OCI-LY7 (cell line): ENCODE measurements around the gene PKN2. TPM values are rescaled to one million over a fixed set of nuclear protein-coding genes. Genes with fewer than 3 reads are reported as not detected.

Experiments used
- BruUV-seq: library from RNA; stranded (reverse); fragments of 400-500 nt; replicated peaks from 2 replicates; lab custom pipeline; 2021; lab: Mats Ljungman, UMichigan
- CTCF ChIA-PET: fragments of 300-600 bp; sonication (Branson Sonifier 250); formaldehyde crosslinking; loops from one replicate; lab custom pipeline; 2022; ENCODE audit warnings: antibody characterized with exemption; ENCODE audit not compliant: unreplicated experiment; lab: Charles Lee
- POLR2A ChIA-PET: fragments of 300-600 bp; sonication (Branson Sonifier 250); formaldehyde crosslinking; loops from one replicate; lab custom pipeline; 2022; ENCODE audit warnings: antibody characterized with exemption; lab: Charles Lee
- DNase-seq: peaks from one replicate; pipeline ENCODE4 v3.0.0-alpha.2; 2015; ENCODE audit warnings: low spot score
- H2AFZ ChIP-seq: fragments of 200-600 bp; sonication (generic), shearing (Covaris generic); 2 replicates; pipeline ENCODE4 v1.6.1; 2014; ENCODE audit warnings: mild to moderate bottlenecking, antibody characterized with exemption, low read length, moderate library complexity
- H3K27ac ChIP-seq: fragments of 200-600 bp; sonication (generic); 2 replicates; pipeline ENCODE4 v1.5.1; 2014; ENCODE audit warnings: mixed run types, low read depth, mild to moderate bottlenecking, moderate library complexity, low read length, inconsistent platforms; ENCODE audit not compliant: poor library complexity, severe bottlenecking
- H3K36me3 ChIP-seq: fragments of 200-600 bp; sonication (generic); 2 replicates; pipeline ENCODE4 v1.6.1; 2014; ENCODE audit warnings: mild to moderate bottlenecking, antibody characterized with exemption, low read length, moderate library complexity, mixed read lengths; ENCODE audit not compliant: insufficient read depth
- H3K4me1 ChIP-seq: fragments of 200-600 bp; sonication (generic); 2 replicates; pipeline ENCODE4 v1.5.1; 2014; ENCODE audit warnings: mild to moderate bottlenecking, low read length; ENCODE audit not compliant: insufficient read depth, poor library complexity, severe bottlenecking
- H3K4me2 ChIP-seq: fragments of 200-600 bp; sonication (generic); 2 replicates; pipeline ENCODE4 v1.6.1; 2014; ENCODE audit warnings: mild to moderate bottlenecking, low read length
- H3K4me3 ChIP-seq: fragments of 200-600 bp; sonication (generic); 2 replicates; pipeline ENCODE4 v1.5.1; 2014; ENCODE audit warnings: mild to moderate bottlenecking, low read depth, low read length; ENCODE audit not compliant: poor library complexity, severe bottlenecking
- H3K79me2 ChIP-seq: fragments of 200-600 bp; sonication (generic); 2 replicates; pipeline ENCODE4 v1.6.1; 2016; ENCODE audit warnings: low read depth, mild to moderate bottlenecking, low read length, moderate library complexity, mixed read lengths; ENCODE audit not compliant: insufficient read depth
- H3K9me2 ChIP-seq: fragments of 200-600 bp; sonication (generic); 2 replicates; pipeline ENCODE4 v1.6.1; 2016; ENCODE audit warnings: mild to moderate bottlenecking, low read length, mixed read lengths; ENCODE audit not compliant: insufficient read depth
- H3K9me3 ChIP-seq: fragments of 200-600 bp; sonication (generic); 2 replicates; pipeline ENCODE4 v1.6.1; 2014; ENCODE audit warnings: mild to moderate bottlenecking, mixed run types, low read length, mixed read lengths
- H4K20me1 ChIP-seq: fragments of 200-600 bp; sonication (generic); 2 replicates; pipeline ENCODE4 v1.6.1; 2014; ENCODE audit warnings: mild to moderate bottlenecking, antibody characterized with exemption, low read length, moderate library complexity, mixed read lengths; ENCODE audit not compliant: insufficient read depth
- CTCF ChIP-seq: fragments of 200-600 bp; sonication (generic); conservative IDR thresholded peaks from 2 replicates; pipeline ENCODE4 v1.5.1; 2014; ENCODE audit warnings: mild to moderate bottlenecking, antibody characterized with exemption, low read length, moderate library complexity, mixed read lengths
- EZH2phosphoT487 ChIP-seq: fragments of 200-600 bp; sonication (generic); IDR thresholded peaks from 2 replicates; pipeline ENCODE4 v1.6.1; 2018; ENCODE audit warnings: low read depth, borderline replicate concordance, mild to moderate bottlenecking, mixed run types, antibody characterized with exemption, low read length, moderate library complexity, mixed read lengths
- intact Hi-C: fragments of 100-400 bp; cut with micrococcal nuclease; formaldehyde crosslinking; loops from one replicate; pipeline ENCODE4 v1.10.0; 2022; ENCODE audit not compliant: unreplicated experiment
- total RNA-seq, 2 experiments: library from RNA; depleted of rRNA in 1 of 2; stranded (reverse); fragments of >200 nt in 1 of 2; shearing (Covaris generic) in 1 of 2; gene quantifications; 2 replicates each; pipeline ENCODE4 v1.2.3, GENCODE V29; 2014 to 2022

The PKN2 gene
- total RNA-seq, 2 experiments from 2014 or later, result 22.3 to 28.2 TPM

GRCh38 chr1:88646476-88647248, 37.4 kb upstream of the PKN2 start:
- DNase-seq, result no peak
- Histone ChIP-seq H3K79me2 (no peaks in the 10 kb centered on the region), H3K4me2 (no peak overlapping the region), H4K20me1 (no peaks in the 10 kb centered on the region), H3K4me1 (no peaks in the 10 kb centered on the region), H2AFZ (no peak overlapping the region), H3K27ac (no peak overlapping the region), H3K4me3 (no peak overlapping the region), H3K9me2 (no peaks in the 10 kb centered on the region), H3K9me3 (no peaks in the 10 kb centered on the region), H3K36me3 (no peaks in the 10 kb centered on the region)
- no TSS peak for BruUV-seq
- intact Hi-C loops, result no loop called here
- TF ChIP-seq EZH2phosphoT487 (no peak), CTCF (no peak)
- CTCF ChIA-PET, result no interaction called here
- POLR2A ChIA-PET, result interaction anchor here (1.2 to 1.3 kb wide), 3 partner anchors 9 to 37 kb away, joined by 3 to 5 read pairs (median 5); no protein-coding TSS in a partner anchor

GRCh38 chr1:88647249-88647645, 36.8 kb upstream of the PKN2 start:
- Histone ChIP-seq H3K79me2 (no peaks in the 10 kb centered on the region), H3K4me2 (no peak overlapping the region), H3K27ac (no peak overlapping the region), H4K20me1 (no peaks in the 10 kb centered on the region), H3K36me3 (no peaks in the 10 kb centered on the region), H3K9me2 (no peaks in the 10 kb centered on the region), H3K9me3 (no peaks in the 10 kb centered on the region), H2AFZ (no peak overlapping the region), H3K4me1 (no peaks in the 10 kb centered on the region), H3K4me3 (no peak overlapping the region)
- ChIA-PET POLR2A (interaction anchor here (1.2 to 1.4 kb wide), 3 partner anchors 13 to 36 kb away, joined by 3 to 5 read pairs (median 3); no protein-coding TSS in a partner anchor), CTCF (no interaction called here)
- TF ChIP-seq EZH2phosphoT487, result no peak
- no peak for TF ChIP-seq CTCF
- intact Hi-C loops, result no loop called here
- no peak for DNase-seq
- no TSS peak for BruUV-seq
